Lung (tissue), 12 donors: Measurements from ENCODE around the gene FAM81A. TPM values are rescaled to one million over a fixed set of nuclear protein-coding genes. Genes with fewer than 3 reads are reported as not detected.
"Not testable (repeated sequence)": the region's sequence is repeated elsewhere in the genome, so short reads cannot be mapped to it uniquely, and the experiment has no call there.

ENCODE experiments used
- ATAC-seq: fragments of 200-7000 bp; cut with Tn5 transposase; one replicate; pipeline ENCODE4 v1.9.1; 2020; ENCODE audit warnings: moderate number of reproducible peaks; ENCODE audit not compliant: insufficient read depth, low FRiP score
- DNase-seq, 3 donors: peaks; one replicate each; pipeline ENCODE4 v3.0.0-alpha.2; 2013 to 2017
- H3K27ac ChIP-seq, 2 donors: one replicate each; pipeline ENCODE4 v1.5.1; 2013; ENCODE audit warnings: mild to moderate bottlenecking in 2 of 2, moderate library complexity in 2 of 2, control low read depth in 1 of 2, inconsistent platforms in 1 of 2, low read depth in 1 of 2, low read length in 1 of 2
- H3K27me3 ChIP-seq, 3 donors: one replicate each; pipeline ENCODE4 v1.5.1; 2013; ENCODE audit warnings: low read length in 2 of 3; ENCODE audit not compliant: control insufficient read depth in 3 of 3, insufficient read depth in 3 of 3
- H3K36me3 ChIP-seq, 4 donors: one replicate each; pipeline ENCODE4 v1.5.1; 2013; ENCODE audit warnings: low read length in 4 of 4, mild to moderate bottlenecking in 1 of 4, moderate library complexity in 1 of 4; ENCODE audit not compliant: control insufficient read depth in 4 of 4, insufficient read depth in 4 of 4
- H3K4me1 ChIP-seq, 5 donors: one replicate each; pipeline ENCODE4 v1.5.1; 2013; ENCODE audit warnings: low read length in 5 of 5, mild to moderate bottlenecking in 2 of 5, moderate library complexity in 1 of 5; ENCODE audit not compliant: control insufficient read depth in 5 of 5, insufficient read depth in 5 of 5
- H3K4me3 ChIP-seq: one replicate; pipeline ENCODE4 v1.5.1; 2013; ENCODE audit warnings: mild to moderate bottlenecking, control low read depth, moderate library complexity
- H3K9ac ChIP-seq, 2 donors: one replicate each; pipeline ENCODE4 v1.5.1; 2013; ENCODE audit warnings: low read length in 2 of 2, control low read depth in 1 of 2; ENCODE audit not compliant: insufficient read depth in 1 of 2
- H3K9me3 ChIP-seq, 4 donors: one replicate each; pipeline ENCODE4 v1.5.1; 2013; ENCODE audit warnings: low read length in 3 of 4, mild to moderate bottlenecking in 1 of 4, moderate library complexity in 1 of 4; ENCODE audit not compliant: control insufficient read depth in 4 of 4, insufficient read depth in 3 of 4
- WGBS, 2 donors: extraction: QIAGEN DNeasy Blood & Tissue Kit; methylation state at CpG; one replicate each; pipeline ENCODE4 v1.1.7; 2013; 5-methylcytosine and 5-hydroxymethylcytosine counted together
- polyA plus RNA-seq, 2 donors: library from polyadenylated mRNA; stranded (reverse); fragments of 200-250 nt; gene quantifications; one replicate each; pipeline ENCODE4 v1.2.1, GENCODE V29; 2013
- total RNA-seq, 2 donors: library from RNA; depleted of rRNA in 1 of 2; stranded (reverse); fragments of >200 nt in 1 of 2; gene quantifications; one replicate each; pipeline ENCODE4 v1.2.1, GENCODE V29; 2014 to 2021
- TF ChIP-seq, protein P1 (sequence below): IDR thresholded peaks from 2 replicates; pipeline ENCODE4 v1.5.1; 2012; ENCODE audit warnings: mild to moderate bottlenecking; ENCODE audit errors: control extremely low read depth, extremely low read depth
- donor health status: control.
- donor health status: control.
- donor health status: Bipolar disorder and iron deficiency.
- donor health status: healthy.
- donor health status: DM: yes; HTN: yes; CAD: no.

Gene FAM81A
- total and polyA plus RNA-seq, 4 donors, result 0.67 to 2.9 (median 1.7) TPM

GRCh38 chr15:59522988-59523461 lies 85.0 kb downstream of the FAM81A start:
- H3K9ac ChIP-seq, result no peak overlapping the region
- H3K9me3 ChIP-seq, result no peaks in the 10 kb centered on the region
- H3K36me3 ChIP-seq, result no peaks in the 10 kb centered on the region
- ATAC-seq, result no peak
- no peaks in the 10 kb centered on the region for H3K27me3 ChIP-seq
- no peak overlapping the region for H3K4me3 ChIP-seq
- H3K27ac ChIP-seq, result no peak overlapping the region
- DNase-seq, result no peak
- no peaks in the 10 kb centered on the region for H3K4me1 ChIP-seq
- TF ChIP-seq, protein P1, sequence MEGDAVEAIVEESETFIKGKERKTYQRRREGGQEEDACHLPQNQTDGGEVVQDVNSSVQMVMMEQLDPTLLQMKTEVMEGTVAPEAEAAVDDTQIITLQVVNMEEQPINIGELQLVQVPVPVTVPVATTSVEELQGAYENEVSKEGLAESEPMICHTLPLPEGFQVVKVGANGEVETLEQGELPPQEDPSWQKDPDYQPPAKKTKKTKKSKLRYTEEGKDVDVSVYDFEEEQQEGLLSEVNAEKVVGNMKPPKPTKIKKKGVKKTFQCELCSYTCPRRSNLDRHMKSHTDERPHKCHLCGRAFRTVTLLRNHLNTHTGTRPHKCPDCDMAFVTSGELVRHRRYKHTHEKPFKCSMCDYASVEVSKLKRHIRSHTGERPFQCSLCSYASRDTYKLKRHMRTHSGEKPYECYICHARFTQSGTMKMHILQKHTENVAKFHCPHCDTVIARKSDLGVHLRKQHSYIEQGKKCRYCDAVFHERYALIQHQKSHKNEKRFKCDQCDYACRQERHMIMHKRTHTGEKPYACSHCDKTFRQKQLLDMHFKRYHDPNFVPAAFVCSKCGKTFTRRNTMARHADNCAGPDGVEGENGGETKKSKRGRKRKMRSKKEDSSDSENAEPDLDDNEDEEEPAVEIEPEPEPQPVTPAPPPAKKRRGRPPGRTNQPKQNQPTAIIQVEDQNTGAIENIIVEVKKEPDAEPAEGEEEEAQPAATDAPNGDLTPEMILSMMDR, result no peak
- 60 to 64% methylated on average over 15 of the region's 15 CpGs for WGBS, 2 donors

DNA sequence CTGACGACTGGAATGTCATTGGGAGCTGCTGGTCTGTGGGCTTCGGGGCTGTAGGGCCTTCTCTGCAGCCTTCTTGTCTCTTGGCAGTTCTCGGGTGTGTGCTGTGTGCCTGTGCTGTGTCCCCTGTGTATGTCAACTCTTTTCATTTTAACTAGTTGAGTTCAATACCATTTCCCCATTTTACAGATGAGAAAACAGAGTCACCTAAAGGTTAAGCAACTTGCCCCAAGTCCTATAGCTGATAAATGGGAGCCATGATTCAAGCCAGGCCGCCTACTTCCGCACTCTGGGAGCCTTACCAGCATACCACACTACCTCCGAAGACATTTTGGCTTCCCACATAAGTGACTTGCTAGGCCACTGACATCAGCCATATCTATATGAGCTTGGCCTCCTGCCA lies 85.7 kb downstream of the FAM81A start:
- no peaks in the 10 kb centered on the region for H3K36me3 ChIP-seq
- no peaks in the 10 kb centered on the region for H3K4me1 ChIP-seq
- no peaks in the 10 kb centered on the region for H3K27me3 ChIP-seq
- no peak overlapping the region for H3K27ac ChIP-seq
- H3K9ac ChIP-seq, result no peak overlapping the region
- no peaks in the 10 kb centered on the region for H3K9me3 ChIP-seq
- TF ChIP-seq, protein P1, result no peak
- no peak overlapping the region for H3K4me3 ChIP-seq
- no peak for DNase-seq
- ATAC-seq, result no peak
- WGBS, 2 donors, result 88 to 95% methylated on average over 6 of the region's 6 CpGs

GRCh38 chr15:59524331-59524731 lies 86.3 kb downstream of the FAM81A start:
- H3K36me3 ChIP-seq, result no peaks in the 10 kb centered on the region
- no peak overlapping the region for H3K4me3 ChIP-seq
- no peaks in the 10 kb centered on the region for H3K9me3 ChIP-seq
- H3K4me1 ChIP-seq, result no peaks in the 10 kb centered on the region
- TF ChIP-seq, protein P1, result no peak
- peak overlapping the region in 1 of 2 donors; percentile 15 for H3K27ac ChIP-seq
- 20 to 39% methylated on average over 5 of the region's 5 CpGs for whole genome bisulfite sequencing, 2 donors
- no peak for ATAC-seq
- no peaks in the 10 kb centered on the region for H3K27me3 ChIP-seq
- DNase-seq, result peak in 2 of 3 donors; percentile 8 to 28
- H3K9ac ChIP-seq, result no peak overlapping the region

- H3K4me1 ChIP-seq, H3K27ac ChIP-seq, H3K4me3 ChIP-seq, DNase-seq, H3K36me3 ChIP-seq, ATAC-seq, H3K9ac ChIP-seq, H3K27me3 ChIP-seq, H3K9me3 ChIP-seq: not testable (repeated sequence)
- 87 to 95% methylated on average over 6 of the region's 6 CpGs for WGBS, 2 donors
Measured at GRCh38 chr15:59526466-59526865, 88.5 kb downstream of the FAM81A start.
